GM19328 (cell line): ENCODE measurements around the gene AOAH.
A peak's percentile ranks its signal among the peaks of the same experiment; 100 is the strongest.
"Not testable (repeated sequence)": the region's sequence is repeated elsewhere in the genome, so short reads cannot be mapped to it uniquely, and the experiment has no call there.

Experiments used
- ATAC-seq: cut with Tn5 transposase; IDR thresholded peaks from one replicate; pipeline ENCODE4 v1.9.1; 2021; ENCODE audit warnings: mild to moderate bottlenecking, moderate library complexity; ENCODE audit not compliant: unreplicated experiment

Gene AOAH

DNA sequence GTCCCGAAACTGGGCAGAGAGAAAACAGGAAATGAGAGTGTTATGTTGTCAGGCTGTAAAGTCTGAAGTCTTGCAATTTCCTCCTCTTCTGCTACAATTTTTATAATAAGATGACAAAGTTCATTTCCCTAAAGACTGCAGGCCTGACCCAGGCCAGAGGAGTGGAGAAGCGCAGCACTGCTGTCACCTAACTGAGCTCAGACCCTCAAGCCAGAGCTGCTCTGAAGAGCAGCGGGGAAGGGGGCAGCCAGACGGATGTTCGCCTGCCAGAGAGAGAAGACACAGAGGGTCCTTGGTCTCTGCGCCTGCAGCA, 12.6 kb upstream of the AOAH start:
- no peak for ATAC-seq

GRCh38 chr7:36736090-36736898, 12.0 kb upstream of the AOAH start:
- ATAC-seq, result peak; percentile 95

- ATAC-seq, result no peak
Observed at GRCh38 chr7:36735172-36735571, 10.9 kb upstream of the AOAH start.

DNA sequence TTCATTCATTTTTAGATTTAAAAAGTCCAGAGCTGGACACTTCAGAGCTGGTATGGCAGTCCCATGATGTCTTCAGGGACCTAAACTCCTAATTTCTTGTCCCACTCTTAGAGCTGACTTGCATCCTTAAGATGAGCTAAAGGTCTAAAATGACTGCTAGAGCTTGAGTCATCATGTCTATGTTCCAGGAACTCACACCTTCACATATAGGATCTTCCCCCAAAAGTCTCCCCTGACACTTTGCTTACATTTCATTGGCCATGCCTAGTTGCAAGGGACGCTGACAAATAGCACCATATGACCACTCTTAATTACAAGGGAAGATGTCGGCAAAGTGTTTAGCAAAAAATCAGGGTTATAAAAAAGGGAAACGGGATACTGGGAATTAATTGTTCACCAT, 10.4 kb upstream of the AOAH start:
- ATAC-seq, result no peak

- ATAC-seq, result no peak
Observed at GRCh38 chr7:36733411-36733810, 9.1 kb upstream of the AOAH start.

GRCh38 chr7:36732806-36733205, 8.5 kb upstream of the AOAH start:
- ATAC-seq, result no peak

DNA sequence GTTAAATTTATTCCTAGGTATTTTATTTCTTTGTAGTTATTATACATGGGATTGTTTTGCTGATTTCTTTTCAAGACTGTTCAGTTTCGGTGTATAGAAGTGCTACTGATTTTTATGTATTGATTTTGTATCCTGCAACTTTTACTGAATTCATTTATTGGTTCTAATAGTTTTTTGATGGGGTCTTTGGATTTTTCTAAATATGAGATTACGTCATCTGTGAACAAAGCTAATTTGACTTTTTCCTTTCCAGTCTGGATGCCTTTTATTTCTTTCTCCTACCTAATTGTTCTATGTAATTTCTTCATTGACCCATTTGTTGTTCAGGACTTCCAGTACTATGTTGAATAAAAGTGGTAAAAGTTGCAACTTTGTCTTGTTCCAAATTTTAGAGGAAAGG, 5.8 kb upstream of the AOAH start:
- no peak for ATAC-seq

DNA sequence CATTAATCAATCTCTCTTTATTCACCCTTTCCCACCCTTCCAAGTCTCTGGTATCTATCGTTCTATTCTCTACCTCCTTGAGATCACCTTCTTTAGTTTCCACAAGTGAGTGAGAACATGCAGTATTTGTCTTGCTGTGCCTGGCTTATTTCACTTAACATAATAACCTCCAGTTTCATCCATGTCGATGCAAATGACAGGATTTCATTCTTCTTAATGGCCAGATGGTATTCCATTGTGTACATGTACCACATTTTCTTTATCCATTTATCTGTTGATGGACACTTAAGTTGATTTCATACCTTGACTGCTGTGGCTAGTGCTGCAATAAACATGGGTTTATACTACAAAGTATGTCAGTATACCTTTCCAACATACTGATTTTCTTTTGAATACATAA, 3.8 kb upstream of the AOAH start:
- no peak for ATAC-seq

- ATAC-seq, result no peak
Observed at GRCh38 chr7:36726806-36727503, 2.7 kb upstream of the AOAH start.

DNA sequence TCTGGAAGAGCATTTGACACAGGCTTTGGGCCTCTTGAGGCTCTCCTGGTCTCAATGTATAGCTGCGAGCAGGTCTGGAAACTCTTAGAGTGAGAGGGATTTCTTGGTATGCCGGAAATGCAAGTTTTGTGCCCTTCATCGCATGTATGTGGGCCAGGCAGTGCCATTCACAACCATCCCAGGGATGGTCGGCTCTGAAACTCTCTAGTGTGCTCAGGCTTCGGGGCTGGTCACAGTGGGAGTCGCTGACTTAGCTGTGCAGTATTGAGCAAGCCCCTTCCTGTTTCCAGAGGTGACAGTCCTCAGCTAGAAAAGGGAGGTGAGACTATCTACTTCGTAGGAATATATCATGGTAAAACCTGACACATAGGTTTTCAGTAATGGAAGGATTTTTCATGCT, 2.0 kb upstream of the AOAH start:
- no peak for ATAC-seq

- no peak for ATAC-seq
Observed at GRCh38 chr7:36724996-36725395, 702 bp upstream of the AOAH start.

DNA sequence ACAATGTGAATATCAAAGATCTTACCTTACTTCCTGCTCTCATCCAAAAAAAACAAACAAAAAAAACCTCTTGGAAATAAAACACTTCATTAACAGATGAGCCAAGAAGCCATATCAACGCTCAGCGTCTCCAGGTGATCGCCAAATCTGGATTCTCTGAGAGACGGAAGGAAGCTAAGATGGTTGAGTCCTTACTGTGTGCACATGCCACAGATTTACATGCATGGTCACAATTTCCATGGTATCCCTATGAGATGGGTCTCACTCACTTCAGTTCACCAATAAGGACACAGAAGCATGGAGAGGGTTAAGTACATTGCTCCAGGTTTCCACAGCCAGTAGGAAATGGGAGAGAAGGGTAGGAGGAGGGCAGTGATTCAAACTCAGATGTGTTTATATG, 1.0 kb downstream of the AOAH start:
- ATAC-seq, result no peak

- no peak for ATAC-seq
Observed at GRCh38 chr7:36719083-36719632, 5.1 kb downstream of the AOAH start.

DNA sequence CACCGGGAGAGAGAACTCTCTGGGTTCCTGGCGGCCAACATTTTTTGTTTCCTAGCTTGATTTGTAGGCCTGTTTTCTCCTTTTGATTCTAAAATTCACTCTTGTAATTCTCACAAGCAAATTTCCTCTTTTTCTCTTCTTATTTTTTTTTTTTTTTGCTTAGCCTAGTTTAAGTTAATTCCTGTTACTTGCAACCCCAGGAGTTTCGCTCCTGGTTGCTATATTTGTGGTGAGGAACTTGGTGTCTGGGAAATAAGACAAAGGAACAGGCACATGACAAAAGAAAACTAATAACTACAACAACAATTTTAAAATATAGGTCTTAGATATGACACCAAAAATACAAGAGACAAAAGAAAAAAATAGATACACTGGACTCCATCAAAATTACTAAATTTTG, 6.7 kb downstream of the AOAH start:
- no peak for ATAC-seq

DNA sequence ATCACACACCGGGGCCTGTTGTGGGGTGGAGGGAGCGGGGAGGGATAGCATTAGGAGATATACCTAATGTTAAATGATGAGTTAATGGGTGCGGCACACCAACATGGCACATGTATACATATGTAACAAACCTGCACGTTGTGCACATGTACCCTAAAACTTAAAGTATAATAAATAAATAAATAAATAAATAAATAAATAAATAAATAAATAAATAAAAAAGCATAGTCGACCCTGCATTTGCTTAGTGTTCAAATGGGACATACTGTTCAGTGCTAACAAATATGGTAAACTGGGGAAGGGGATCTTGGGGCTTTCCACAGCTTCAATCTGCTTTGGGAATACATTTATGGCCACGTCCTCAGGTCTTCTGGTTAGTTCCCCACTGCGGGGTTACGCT, 7.5 kb downstream of the AOAH start:
- ATAC-seq, result not testable (repeated sequence)

DNA sequence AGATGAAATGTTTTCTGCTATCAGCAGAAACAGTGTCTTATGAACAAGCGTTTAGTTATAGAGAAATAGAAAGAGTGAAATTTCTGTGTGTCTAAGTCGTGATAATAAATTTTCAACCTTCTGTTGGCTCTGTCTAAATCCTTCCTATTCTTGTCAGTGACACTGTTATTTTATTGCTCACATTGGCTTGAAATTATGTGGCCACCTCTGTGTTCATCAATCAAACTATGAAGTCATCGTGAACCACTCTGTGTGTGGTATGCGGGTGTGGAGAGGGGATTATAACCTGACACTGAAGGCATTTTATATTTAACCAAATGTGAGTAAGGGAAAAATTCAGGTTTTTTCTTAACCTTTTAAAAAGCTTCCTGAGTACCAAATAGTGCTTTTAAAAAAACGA, 12.3 kb downstream of the AOAH start:
- no peak for ATAC-seq

DNA sequence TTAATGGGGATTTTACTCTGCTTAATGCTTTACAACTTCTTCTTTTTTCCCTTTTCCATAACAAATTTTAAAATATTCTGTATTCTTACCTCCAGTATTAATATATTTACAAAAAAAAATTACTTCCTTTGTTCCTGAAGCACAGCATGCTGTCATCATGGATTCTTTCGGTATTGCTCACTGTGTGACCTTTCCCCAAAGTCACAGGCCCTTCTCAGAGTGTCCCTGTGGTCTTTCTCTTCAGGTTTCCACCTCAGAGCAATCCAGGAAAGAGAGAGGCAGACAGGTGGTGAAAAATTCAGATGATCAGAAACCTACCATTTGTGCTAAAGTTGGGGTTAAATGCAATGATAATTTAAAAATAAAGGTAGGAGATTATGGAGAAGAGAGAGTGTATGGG, 13.0 kb downstream of the AOAH start:
- ATAC-seq, result no peak

- no peak for ATAC-seq
Observed at GRCh38 chr7:36710186-36710791, 14.0 kb downstream of the AOAH start.

DNA sequence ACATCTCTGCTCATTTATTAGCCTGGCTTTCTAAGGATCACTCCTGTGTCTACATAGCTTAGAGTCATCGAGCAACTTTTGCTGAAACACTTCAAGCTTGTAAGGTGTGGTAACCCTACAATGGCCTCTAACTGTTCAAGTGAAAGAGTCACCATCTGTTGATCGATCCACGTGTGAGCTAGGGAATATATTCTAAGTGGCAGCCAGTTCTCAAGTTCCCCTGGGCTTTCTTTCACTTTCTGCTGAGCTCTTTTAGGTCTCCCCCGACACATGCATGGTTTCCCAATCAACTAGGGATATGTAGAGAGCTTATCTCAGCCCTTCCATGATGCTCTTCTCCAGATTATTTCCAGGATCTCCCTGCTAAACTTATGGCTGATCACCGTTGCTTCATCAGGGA, 15.5 kb downstream of the AOAH start:
- ATAC-seq, result no peak

DNA sequence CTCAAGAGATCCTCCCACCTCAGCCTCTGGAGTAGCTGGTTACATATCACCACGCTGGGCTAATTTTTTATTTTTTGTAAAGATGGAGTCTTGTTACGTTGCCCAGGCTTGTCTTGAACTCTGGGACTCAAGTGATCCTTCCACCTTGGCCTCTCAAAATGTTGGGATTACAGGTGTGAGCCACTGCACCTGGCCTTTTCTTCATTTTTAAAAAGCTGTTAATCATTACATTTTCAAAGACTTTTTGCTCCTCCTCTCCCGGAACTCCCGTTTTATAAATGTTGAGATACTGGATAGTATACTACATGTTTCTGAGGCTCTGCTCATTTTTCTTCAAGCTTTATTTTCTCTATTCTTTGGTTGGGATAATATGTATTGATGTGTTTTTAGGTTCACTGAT, 16.4 kb downstream of the AOAH start:
- ATAC-seq, result no peak

DNA sequence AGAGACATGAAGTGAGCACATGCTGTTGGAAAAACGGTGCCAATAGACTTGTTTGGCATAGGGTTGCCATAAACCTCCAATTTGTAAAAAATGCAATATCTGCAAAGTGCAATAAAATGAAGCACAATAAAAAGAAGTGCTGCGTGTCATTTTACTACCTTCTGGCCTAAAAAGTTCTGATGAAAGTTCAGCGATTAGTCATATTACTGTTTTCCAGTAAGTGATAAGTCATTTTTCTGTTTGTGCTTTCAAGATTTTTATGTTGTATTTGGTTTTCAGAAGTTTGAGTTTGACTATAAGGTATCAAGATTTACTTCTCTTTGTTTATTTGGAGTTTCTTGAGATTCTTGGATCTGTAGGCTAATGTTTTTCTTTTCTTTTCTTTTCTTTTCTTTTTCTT, 16.8 kb downstream of the AOAH start:
- ATAC-seq, result no peak

DNA sequence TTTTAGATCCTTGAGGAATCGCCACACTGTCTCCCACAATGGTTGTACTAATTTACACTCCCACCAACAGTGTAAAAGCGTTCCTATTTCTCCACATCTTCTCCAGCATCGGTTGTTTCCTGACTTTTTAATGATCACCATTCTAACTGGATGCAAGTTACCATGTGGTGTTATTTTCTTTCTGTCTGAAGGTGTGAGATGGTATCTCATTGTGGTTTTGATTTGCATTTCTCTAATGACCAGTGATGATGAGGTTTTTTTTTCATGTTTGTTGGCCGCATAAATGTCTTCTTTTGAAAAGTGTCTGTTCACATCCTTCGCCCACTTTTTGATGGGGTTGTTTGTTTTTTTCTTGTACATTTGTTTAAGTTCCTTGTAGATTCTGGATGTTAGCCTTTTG, 20.4 kb downstream of the AOAH start:
- not testable (repeated sequence) for ATAC-seq
